Upper lobe of left lung (tissue), 6 donors: ENCODE results near the gene SLC37A4. TPM values are rescaled to one million over a fixed set of nuclear protein-coding genes. Genes with fewer than 3 reads are reported as not detected.

Experiments
- ATAC-seq, 2 donors: fragments of 200-7000 bp; cut with Tn5 transposase; one replicate each; pipeline ENCODE4 v1.9.1; 2022; ENCODE audit warnings: mild to moderate bottlenecking in 2 of 2, moderate library complexity in 2 of 2; ENCODE audit not compliant: low FRiP score in 2 of 2
- DNase-seq, 2 donors: peaks; one replicate each; pipeline ENCODE4 v3.0.0-alpha.2; 2019 to 2020
- H3K27ac ChIP-seq, 4 donors: fragments of 200-600 bp; sonication (generic); one replicate each; pipeline ENCODE4 v1.5.1; 2016 to 2019
- H3K27me3 ChIP-seq, 4 donors: fragments of 200-600 bp; sonication (generic); one replicate each; pipeline ENCODE4 v1.5.1; 2017 to 2019
- H3K36me3 ChIP-seq, 4 donors: fragments of 200-600 bp; sonication (generic); one replicate each; pipeline ENCODE4 v1.5.1; 2016 to 2019
- H3K4me1 ChIP-seq, 4 donors: fragments of 200-600 bp; sonication (generic); one replicate each; pipeline ENCODE4 v1.5.1; 2018 to 2019
- H3K4me3 ChIP-seq, 4 donors: fragments of 200-600 bp; sonication (generic); one replicate each; pipeline ENCODE4 v1.5.1; 2017 to 2019; ENCODE audit warnings: mild to moderate bottlenecking in 2 of 4, moderate library complexity in 1 of 4
- H3K9me3 ChIP-seq, 4 donors: fragments of 200-600 bp; sonication (generic); one replicate each; pipeline ENCODE4 v1.5.1; 2018 to 2019
- CTCF ChIP-seq, 6 experiments: fragments of 450-650 bp in 4 of 6; fragments of 200-600 bp in 2 of 6; sonication (generic) in 2 of 6; IDR thresholded peaks; one replicate each; pipeline ENCODE4 v1.5.1; 2016 to 2019; ENCODE audit warnings: antibody characterized with exemption in 6 of 6
- EP300 ChIP-seq, 4 donors: sonication (generic); formaldehyde crosslinking; IDR thresholded peaks; one replicate each; pipeline ENCODE4 v1.5.1; 2017; ENCODE audit warnings: antibody characterized with exemption in 4 of 4, control low read depth in 2 of 4
- POLR2A ChIP-seq, 4 donors: fragments of 450-650 bp; IDR thresholded peaks; one replicate each; pipeline ENCODE4 v1.5.1; 2016 to 2017; ENCODE audit warnings: antibody characterized with exemption in 4 of 4, mild to moderate bottlenecking in 2 of 4
- POLR2AphosphoS5 ChIP-seq, 2 donors: sonication (generic); formaldehyde crosslinking; IDR thresholded peaks; one replicate each; pipeline ENCODE4 v1.5.1; 2017; ENCODE audit warnings: antibody characterized with exemption in 2 of 2
- WGBS, 2 donors: methylation state at CpG; one replicate each; pipeline ENCODE4 v1.1.5; 2017 to 2018; 5-methylcytosine and 5-hydroxymethylcytosine counted together
- total RNA-seq, 6 donors: library from RNA; depleted of rRNA in 4 of 6; stranded (reverse); fragments of >200 nt in 4 of 6; gene quantifications; one replicate each; pipeline versions ENCODE4 v1.1.0 to v1.2.1, GENCODE V29; 2016 to 2021
- donor health status: DM: no; HTN: no; CAD: no; lungs with moderate emphysema.
- donor health status: DM: no; HTN: yes; CAD: no; lungs with severe emphysema.

The SLC37A4 gene
- total RNA-seq, 6 donors from 2014 or later = 11.4 to 29.0 (median 19.9) TPM

DNA sequence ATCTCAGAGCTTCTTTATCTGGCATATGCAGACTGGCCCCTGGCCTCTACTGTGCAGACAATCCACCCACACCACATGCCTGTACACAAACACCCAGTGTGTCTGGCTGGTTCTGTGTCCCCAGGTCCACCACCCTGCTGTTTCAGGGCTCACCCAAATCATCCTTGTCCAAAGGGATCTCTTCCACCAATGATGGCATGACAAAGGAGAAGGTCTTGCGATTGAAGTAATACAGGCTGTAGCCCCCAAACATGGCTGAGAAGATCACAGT lies 1.7 kb downstream of the SLC37A4 start:
- Histone ChIP-seq H3K27ac (peak overlapping the region in 3 of 4 donors; percentile 17 to 91 (median 25)), H3K36me3 (peaks cover 5 to 37% (median 14%) of the 10 kb centered on the region in 4 donors), H3K4me1 (peaks cover 22 to 40% (median 26%) of the 10 kb centered on the region in 4 donors), H3K9me3 (no peaks in the 10 kb centered on the region), H3K27me3 (no peaks in the 10 kb centered on the region), H3K4me3 (peak overlapping the region in 1 of 4 donors; percentile 64)
- no peak for TF ChIP-seq POLR2A (IDR thresholded peaks at IDR 0.05)
- no peak for TF ChIP-seq EP300 (IDR thresholded peaks at IDR 0.05)
- TF ChIP-seq CTCF (IDR thresholded peaks at IDR 0.05) = no peak
- TF ChIP-seq POLR2AphosphoS5 (IDR thresholded peaks at IDR 0.05) = no peak
- WGBS, 2 donors = 78 to 91% methylated on average over 1 of the region's 1 CpG
- ATAC-seq (no peak), DNase-seq (no peak)

DNA sequence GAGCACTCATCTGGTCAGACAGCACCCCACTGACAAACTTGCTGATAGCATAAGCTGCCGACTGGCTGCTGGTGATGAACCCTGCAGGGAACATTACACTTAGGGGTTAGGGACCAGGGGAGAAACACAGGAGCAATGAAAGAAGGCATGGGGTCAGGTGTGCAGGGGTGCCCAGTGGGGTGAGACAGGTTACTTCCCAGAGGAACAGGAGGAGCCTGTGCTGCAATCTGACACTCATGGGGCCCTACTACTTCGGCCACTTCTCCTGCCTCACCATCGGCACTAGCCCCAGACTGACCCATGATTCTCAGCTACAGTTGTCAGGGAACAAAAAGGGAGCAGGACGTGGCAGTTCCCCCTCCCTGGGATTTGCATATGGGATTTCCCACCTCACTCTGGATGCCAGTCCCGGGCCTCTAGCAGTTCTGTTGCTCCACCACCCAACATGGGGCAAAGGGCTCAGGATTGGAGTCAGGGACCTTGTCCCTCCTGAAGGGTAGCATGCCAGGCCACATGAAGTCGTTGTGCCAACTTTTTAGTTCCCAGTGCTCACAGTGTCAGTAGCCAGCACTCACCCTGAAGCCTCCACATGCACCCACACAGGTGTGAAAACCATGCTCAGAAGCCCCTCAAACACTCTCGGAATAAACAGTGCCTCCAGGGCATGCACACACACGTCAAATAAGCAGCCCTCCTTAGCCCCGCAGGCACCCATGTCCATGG lies 2.2 kb downstream of the SLC37A4 start:
- H3K4me3 ChIP-seq = no peak overlapping the region
- DNase-seq (no peak), ATAC-seq (no peak)
- no peaks in the 10 kb centered on the region for H3K27me3 ChIP-seq
- peak overlapping the region in 2 of 4 donors; percentile 6 to 91 for H3K27ac ChIP-seq
- H3K9me3 ChIP-seq = no peaks in the 10 kb centered on the region
- peaks cover 22 to 40% (median 26%) of the 10 kb centered on the region in 4 donors for H3K4me1 ChIP-seq
- WGBS, 2 donors = 69 to 73% methylated on average over 4 to 9 of the region's 9 CpGs
- no peak for TF ChIP-seq EP300 (IDR thresholded peaks at IDR 0.05)
- no peak for TF ChIP-seq CTCF (IDR thresholded peaks at IDR 0.05)
- no peak for TF ChIP-seq POLR2A (IDR thresholded peaks at IDR 0.05)
- no peak for TF ChIP-seq POLR2AphosphoS5 (IDR thresholded peaks at IDR 0.05)
- peaks cover 5 to 42% (median 15%) of the 10 kb centered on the region in 4 donors for H3K36me3 ChIP-seq

DNA sequence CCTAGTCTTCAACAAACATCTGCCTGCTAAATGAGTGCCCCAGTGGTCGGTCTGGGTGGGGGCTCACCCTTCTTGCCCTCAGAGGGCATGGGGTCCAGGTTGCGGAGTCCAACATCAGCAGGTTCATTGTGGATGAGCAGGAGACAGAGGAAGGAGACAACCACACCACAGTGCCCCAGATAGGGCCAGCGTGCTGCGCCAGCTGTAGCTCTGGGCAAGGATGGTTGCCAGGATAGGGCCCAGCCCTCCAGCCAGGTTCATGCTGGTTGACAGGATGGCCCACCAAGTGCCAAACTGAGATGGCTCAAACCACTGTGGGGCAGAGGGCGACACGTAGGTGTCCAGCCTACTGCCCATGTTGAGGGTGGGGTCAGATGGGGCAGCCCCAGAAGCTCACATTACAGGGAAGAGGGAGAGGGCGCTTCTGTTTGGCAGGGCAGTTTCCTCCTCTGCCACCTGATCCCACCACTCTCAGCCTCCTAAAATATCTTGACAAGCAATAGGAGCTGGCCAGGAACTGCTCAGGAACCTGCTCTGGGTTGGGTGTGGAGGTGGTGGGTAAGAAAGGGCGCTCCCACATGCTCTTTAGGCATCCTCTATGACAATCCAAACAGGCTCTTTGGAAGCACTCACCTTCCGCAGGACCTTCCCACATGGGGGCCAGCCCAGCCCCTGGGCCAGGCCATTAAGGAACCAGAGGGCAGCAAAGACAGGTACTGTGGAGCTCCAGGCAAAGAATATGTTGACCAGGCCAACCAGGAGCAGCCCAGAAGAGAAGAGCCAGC lies 2.9 kb downstream of the SLC37A4 start:
- Histone ChIP-seq H3K36me3 (peaks cover 5 to 49% (median 18%) of the 10 kb centered on the region in 4 donors), H3K27ac (peak overlapping the region in 1 of 4 donors; percentile 6), H3K4me3 (no peak overlapping the region), H3K4me1 (peaks cover 25 to 40% (median 27%) of the 10 kb centered on the region in 4 donors), H3K9me3 (no peaks in the 10 kb centered on the region), H3K27me3 (no peaks in the 10 kb centered on the region)
- DNase-seq = no peak
- 94 to 95% methylated on average over 6 to 9 of the region's 9 CpGs for WGBS, 2 donors
- TF ChIP-seq CTCF (IDR thresholded peaks at IDR 0.05) (no peak), POLR2AphosphoS5 (IDR thresholded peaks at IDR 0.05) (no peak), EP300 (IDR thresholded peaks at IDR 0.05) (no peak), POLR2A (IDR thresholded peaks at IDR 0.05) (no peak)
- ATAC-seq = no peak

GRCh38 chr11:119026970-119027369 lies 3.7 kb downstream of the SLC37A4 start:
- 96 to 100% methylated on average over 2 of the region's 2 CpGs for WGBS, 2 donors
- Histone ChIP-seq H3K27ac (peak overlapping the region in 2 of 4 donors; percentile 23 to 53), H3K36me3 (peaks cover 5 to 57% (median 24%) of the 10 kb centered on the region in 4 donors), H3K4me1 (peaks cover 25 to 40% (median 27%) of the 10 kb centered on the region in 4 donors), H3K4me3 (no peak overlapping the region), H3K27me3 (no peaks in the 10 kb centered on the region), H3K9me3 (no peaks in the 10 kb centered on the region)
- no peak for DNase-seq
- no peak for TF ChIP-seq POLR2AphosphoS5 (IDR thresholded peaks at IDR 0.05)
- TF ChIP-seq POLR2A (IDR thresholded peaks at IDR 0.05) = no peak
- TF ChIP-seq CTCF (IDR thresholded peaks at IDR 0.05) = no peak
- TF ChIP-seq EP300 (IDR thresholded peaks at IDR 0.05) = no peak
- no peak for ATAC-seq
